Osteocyte (in vitro differentiated cells): ENCODE results near the gene ERO1B. TPM values are rescaled to one million over a fixed set of nuclear protein-coding genes. Genes with fewer than 3 reads are reported as not detected.

Experiments used
- DNase-seq: peaks from one replicate; pipeline ENCODE4 v3.0.0; 2021; ENCODE audit warnings: mixed read lengths; ENCODE audit not compliant: unreplicated experiment; ENCODE audit errors: extremely low spot score
- H3K27ac Mint-ChIP-seq: one replicate; pipeline ENCODE4 v1.8.0; 2021; ENCODE audit warnings: mild to moderate bottlenecking, mixed read lengths; ENCODE audit not compliant: unreplicated experiment
- H3K27me3 Mint-ChIP-seq: one replicate; pipeline ENCODE4 v1.8.0; 2021; ENCODE audit warnings: mixed read lengths; ENCODE audit not compliant: unreplicated experiment
- H3K36me3 Mint-ChIP-seq: one replicate; pipeline ENCODE4 v1.8.0; 2021; ENCODE audit warnings: mixed read lengths; ENCODE audit not compliant: unreplicated experiment
- H3K4me1 Mint-ChIP-seq: one replicate; pipeline ENCODE4 v1.8.0; 2021; ENCODE audit warnings: mixed read lengths; ENCODE audit not compliant: unreplicated experiment
- H3K4me3 Mint-ChIP-seq: one replicate; pipeline ENCODE4 v1.8.0; 2021; ENCODE audit warnings: mild to moderate bottlenecking, moderate library complexity, mixed read lengths; ENCODE audit not compliant: unreplicated experiment
- H3K9me3 Mint-ChIP-seq: one replicate; pipeline ENCODE4 v1.8.0; 2021; ENCODE audit warnings: mixed read lengths; ENCODE audit not compliant: unreplicated experiment
- total RNA-seq: library from RNA; stranded (reverse); gene quantifications from 2 replicates; pipeline ENCODE4 v1.2.1, GENCODE V29; 2021
- TF ChIP-seq, protein P1 (sequence below): fragments of 200-600 bp; sonication (generic); IDR thresholded peaks from 2 replicates; pipeline ENCODE4 v1.5.0; 2021; ENCODE audit warnings: antibody characterized with exemption, mild to moderate bottlenecking, moderate library complexity

The ERO1B gene
- total RNA-seq, 1 donor from 2014 or later: 4.8 TPM

DNA sequence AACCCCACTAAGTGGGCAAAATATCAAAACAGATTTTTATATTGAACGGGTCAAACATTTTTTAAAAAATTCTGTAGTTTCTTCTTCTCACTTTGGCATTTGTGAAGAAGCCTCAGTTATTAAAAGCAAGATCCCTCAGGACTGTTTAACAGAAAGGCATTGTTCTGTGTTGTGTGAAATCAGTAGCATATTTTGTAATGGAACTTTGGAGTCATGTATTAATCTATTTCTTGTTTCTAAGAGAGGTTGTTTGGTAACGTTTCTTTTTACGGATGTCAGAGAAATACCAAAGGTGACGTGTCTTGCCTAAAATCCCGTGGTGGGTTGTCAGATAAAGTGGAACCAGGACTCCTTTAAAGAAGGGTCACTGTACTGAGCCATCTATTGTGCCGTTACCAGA, 115.7 kb downstream of the ERO1B start:
- peaks cover 13% of the 10 kb centered on the region for H3K9me3 Mint-ChIP-seq

More for the DNA sequence above, 115.7 kb downstream of the ERO1B start:
- TF ChIP-seq, protein P1, sequence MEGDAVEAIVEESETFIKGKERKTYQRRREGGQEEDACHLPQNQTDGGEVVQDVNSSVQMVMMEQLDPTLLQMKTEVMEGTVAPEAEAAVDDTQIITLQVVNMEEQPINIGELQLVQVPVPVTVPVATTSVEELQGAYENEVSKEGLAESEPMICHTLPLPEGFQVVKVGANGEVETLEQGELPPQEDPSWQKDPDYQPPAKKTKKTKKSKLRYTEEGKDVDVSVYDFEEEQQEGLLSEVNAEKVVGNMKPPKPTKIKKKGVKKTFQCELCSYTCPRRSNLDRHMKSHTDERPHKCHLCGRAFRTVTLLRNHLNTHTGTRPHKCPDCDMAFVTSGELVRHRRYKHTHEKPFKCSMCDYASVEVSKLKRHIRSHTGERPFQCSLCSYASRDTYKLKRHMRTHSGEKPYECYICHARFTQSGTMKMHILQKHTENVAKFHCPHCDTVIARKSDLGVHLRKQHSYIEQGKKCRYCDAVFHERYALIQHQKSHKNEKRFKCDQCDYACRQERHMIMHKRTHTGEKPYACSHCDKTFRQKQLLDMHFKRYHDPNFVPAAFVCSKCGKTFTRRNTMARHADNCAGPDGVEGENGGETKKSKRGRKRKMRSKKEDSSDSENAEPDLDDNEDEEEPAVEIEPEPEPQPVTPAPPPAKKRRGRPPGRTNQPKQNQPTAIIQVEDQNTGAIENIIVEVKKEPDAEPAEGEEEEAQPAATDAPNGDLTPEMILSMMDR: no peak
- no peak overlapping the region for H3K4me3 Mint-ChIP-seq
- peaks cover 15% of the 10 kb centered on the region for H3K36me3 Mint-ChIP-seq
- no peaks in the 10 kb centered on the region for H3K27me3 Mint-ChIP-seq
- H3K4me1 Mint-ChIP-seq: peaks cover 2% of the 10 kb centered on the region
- no peak overlapping the region for H3K27ac Mint-ChIP-seq
- DNase-seq: no peak

Other genes starting within 250 kb of the ERO1B start
- 142 and 149 TPM in 2 replicates for gene NID1, start 216.9 kb downstream of the ERO1B start, total RNA-seq
- gene GPR137B, start 139.4 kb downstream of the ERO1B start, total RNA-seq: 17.3 and 19.8 TPM in 2 replicates
- 0.34 and 0.59 TPM in 2 replicates for gene EDARADD, start 112.3 kb upstream of the ERO1B start, total RNA-seq
- 30.0 and 32.4 TPM in 2 replicates for gene LGALS8, start 242.0 kb upstream of the ERO1B start, total RNA-seq